Measurements from ENCODE around the gene AVEN. TPM values are rescaled to one million over a fixed set of nuclear protein-coding genes. Genes with fewer than 3 reads are reported as not detected.

The AVEN gene
- total and polyA plus RNA-seq, 2 donors (not counting 3 experiments of a cell fraction or from before 2014, with no cell fraction given): 7.7 to 23.3 TPM

- H3K27me3 ChIP-seq (ENCODE audit: control insufficient read depth in 2 of 2, insufficient read depth in 2 of 2, low read length in 2 of 2): no peaks in the 10 kb centered on the region
- intact Hi-C loops (cut with micrococcal nuclease) (no loop called here), dilution Hi-C loops (cut with MboI; ENCODE audit: extremely low pct_ligation_motif_present, low sequenced_read_pairs) (no loop called here)
- FAIRE-seq (no peak), DNase-seq (ENCODE audit: low read depth, low spot score) (no peak)
- no peaks in the 10 kb centered on the region for H3K9me1 ChIP-seq (replicated peaks; ENCODE audit: control insufficient read depth, extremely low read depth, insufficient read depth, low read length)
- BruUV-seq (replicated peaks): no TSS peak
- ChIA-PET CTCF (no interaction called here), POLR2A (no interaction called here)
- no peak overlapping the region for H3K4me2 ChIP-seq (ENCODE audit: insufficient read depth, low read length)
- H3K36me3 ChIP-seq (ENCODE audit: control insufficient read depth in 2 of 2, extremely low read depth in 1 of 2, insufficient read depth in 2 of 2, low read length in 2 of 2): no peaks in the 10 kb centered on the region
- no peak overlapping the region for H3K4me3 ChIP-seq (replicated peaks in 1 of 3; ENCODE audit: insufficient read depth in 1 of 3, low read depth in 1 of 3, low read length in 3 of 3)
- no peak overlapping the region for H2AFZ ChIP-seq (ENCODE audit: low read depth, low read length)
- no peaks in the 10 kb centered on the region for H3K4me1 ChIP-seq (ENCODE audit: control insufficient read depth, extremely low read depth, insufficient read depth, low read length)
- no peak overlapping the region for H3K27ac ChIP-seq (ENCODE audit: insufficient read depth, low read depth, low read length)
- no peaks in the 10 kb centered on the region for H3K79me2 ChIP-seq (ENCODE audit: control insufficient read depth, insufficient read depth, low read length)
- H4K20me1 ChIP-seq (replicated peaks; ENCODE audit: control insufficient read depth, extremely low read depth, insufficient read depth, low read length): no peaks in the 10 kb centered on the region
- H3K9me3 ChIP-seq (replicated peaks; ENCODE audit: control insufficient read depth, insufficient read depth, low read length): no peaks in the 10 kb centered on the region
- H3K9ac ChIP-seq (replicated peaks; ENCODE audit: extremely low read depth, insufficient read depth, low read length): no peak overlapping the region
- TF ChIP-seq EZH2 (IDR thresholded peaks at IDR 0.05; ENCODE audit: borderline replicate concordance, low read depth, low read length, severe bottlenecking): no peak
- TF ChIP-seq GATA2 (IDR thresholded peaks at IDR 0.05; ENCODE audit: insufficient read depth, insufficient read length, low read depth, low read length): no peak
- TF ChIP-seq MYC (IDR thresholded peaks at IDR 0.05; ENCODE audit: low read depth, low read length): no peak
- TF ChIP-seq POLR2AphosphoS5 (IDR thresholded peaks at IDR 0.05; ENCODE audit: insufficient read depth, low read depth, low read length): no peak
These were observed 106.3 kb downstream of the AVEN start for GRCh38 chr15:33932734-33933133.

- no peak for FAIRE-seq
- no peak overlapping the region for H2AFZ ChIP-seq (ENCODE audit: low read depth, low read length)
- H3K4me2 ChIP-seq (ENCODE audit: insufficient read depth, low read length): no peak overlapping the region
- no peaks in the 10 kb centered on the region for H3K27me3 ChIP-seq (ENCODE audit: control insufficient read depth in 2 of 2, insufficient read depth in 2 of 2, low read length in 2 of 2)
- no peaks in the 10 kb centered on the region for H4K20me1 ChIP-seq (replicated peaks; ENCODE audit: control insufficient read depth, extremely low read depth, insufficient read depth, low read length)
- TF ChIP-seq POLR2A (IDR thresholded peaks at IDR 0.05; ENCODE audit: low read depth, low read length): no peak
- TF ChIP-seq, protein P1, sequence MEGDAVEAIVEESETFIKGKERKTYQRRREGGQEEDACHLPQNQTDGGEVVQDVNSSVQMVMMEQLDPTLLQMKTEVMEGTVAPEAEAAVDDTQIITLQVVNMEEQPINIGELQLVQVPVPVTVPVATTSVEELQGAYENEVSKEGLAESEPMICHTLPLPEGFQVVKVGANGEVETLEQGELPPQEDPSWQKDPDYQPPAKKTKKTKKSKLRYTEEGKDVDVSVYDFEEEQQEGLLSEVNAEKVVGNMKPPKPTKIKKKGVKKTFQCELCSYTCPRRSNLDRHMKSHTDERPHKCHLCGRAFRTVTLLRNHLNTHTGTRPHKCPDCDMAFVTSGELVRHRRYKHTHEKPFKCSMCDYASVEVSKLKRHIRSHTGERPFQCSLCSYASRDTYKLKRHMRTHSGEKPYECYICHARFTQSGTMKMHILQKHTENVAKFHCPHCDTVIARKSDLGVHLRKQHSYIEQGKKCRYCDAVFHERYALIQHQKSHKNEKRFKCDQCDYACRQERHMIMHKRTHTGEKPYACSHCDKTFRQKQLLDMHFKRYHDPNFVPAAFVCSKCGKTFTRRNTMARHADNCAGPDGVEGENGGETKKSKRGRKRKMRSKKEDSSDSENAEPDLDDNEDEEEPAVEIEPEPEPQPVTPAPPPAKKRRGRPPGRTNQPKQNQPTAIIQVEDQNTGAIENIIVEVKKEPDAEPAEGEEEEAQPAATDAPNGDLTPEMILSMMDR (IDR thresholded peaks at IDR 0.05; ENCODE audit: extremely low read depth in 1 of 2, insufficient read depth in 1 of 2, low read depth in 1 of 2, low read length in 2 of 2): no peak
- TF ChIP-seq MAX (IDR thresholded peaks at IDR 0.05; ENCODE audit: insufficient read depth, insufficient read length): no peak
- TF ChIP-seq EZH2 (IDR thresholded peaks at IDR 0.05; ENCODE audit: borderline replicate concordance, low read depth, low read length, severe bottlenecking): no peak
- no peak for TF ChIP-seq MYC (IDR thresholded peaks at IDR 0.05; ENCODE audit: low read depth, low read length)
- dilution Hi-C loops (cut with MboI; ENCODE audit: extremely low pct_ligation_motif_present, low sequenced_read_pairs): no loop called here
- intact Hi-C loops (cut with micrococcal nuclease): no loop called here
- H3K9ac ChIP-seq (replicated peaks; ENCODE audit: extremely low read depth, insufficient read depth, low read length): no peak overlapping the region
- H3K27ac ChIP-seq (ENCODE audit: insufficient read depth, low read depth, low read length): no peak overlapping the region
- ChIA-PET CTCF (interaction anchor here (1.4 kb wide), 1 partner anchor 38 kb away, joined by 5 read pairs; no protein-coding TSS in a partner anchor), POLR2A (no interaction called here)
- no peaks in the 10 kb centered on the region for H3K79me2 ChIP-seq (ENCODE audit: control insufficient read depth, insufficient read depth, low read length)
- no peaks in the 10 kb centered on the region for H3K4me1 ChIP-seq (ENCODE audit: control insufficient read depth, extremely low read depth, insufficient read depth, low read length)
- H3K9me1 ChIP-seq (replicated peaks; ENCODE audit: control insufficient read depth, extremely low read depth, insufficient read depth, low read length): no peaks in the 10 kb centered on the region
- no TSS peak for BruUV-seq (replicated peaks)
- H3K9me3 ChIP-seq (replicated peaks; ENCODE audit: control insufficient read depth, insufficient read depth, low read length): no peaks in the 10 kb centered on the region
- no peak for DNase-seq (ENCODE audit: low read depth, low spot score)
- H3K36me3 ChIP-seq (ENCODE audit: control insufficient read depth in 2 of 2, extremely low read depth in 1 of 2, insufficient read depth in 2 of 2, low read length in 2 of 2): no peaks in the 10 kb centered on the region
- no peak overlapping the region for H3K4me3 ChIP-seq (replicated peaks in 1 of 3; ENCODE audit: insufficient read depth in 1 of 3, low read depth in 1 of 3, low read length in 3 of 3)
These were observed 112.7 kb downstream of the AVEN start for GRCh38 chr15:33926260-33926659.

All from endothelial cell of umbilical vein (primary cell).